ENCODE results near the gene RXFP2.

Gene RXFP2

DNA sequence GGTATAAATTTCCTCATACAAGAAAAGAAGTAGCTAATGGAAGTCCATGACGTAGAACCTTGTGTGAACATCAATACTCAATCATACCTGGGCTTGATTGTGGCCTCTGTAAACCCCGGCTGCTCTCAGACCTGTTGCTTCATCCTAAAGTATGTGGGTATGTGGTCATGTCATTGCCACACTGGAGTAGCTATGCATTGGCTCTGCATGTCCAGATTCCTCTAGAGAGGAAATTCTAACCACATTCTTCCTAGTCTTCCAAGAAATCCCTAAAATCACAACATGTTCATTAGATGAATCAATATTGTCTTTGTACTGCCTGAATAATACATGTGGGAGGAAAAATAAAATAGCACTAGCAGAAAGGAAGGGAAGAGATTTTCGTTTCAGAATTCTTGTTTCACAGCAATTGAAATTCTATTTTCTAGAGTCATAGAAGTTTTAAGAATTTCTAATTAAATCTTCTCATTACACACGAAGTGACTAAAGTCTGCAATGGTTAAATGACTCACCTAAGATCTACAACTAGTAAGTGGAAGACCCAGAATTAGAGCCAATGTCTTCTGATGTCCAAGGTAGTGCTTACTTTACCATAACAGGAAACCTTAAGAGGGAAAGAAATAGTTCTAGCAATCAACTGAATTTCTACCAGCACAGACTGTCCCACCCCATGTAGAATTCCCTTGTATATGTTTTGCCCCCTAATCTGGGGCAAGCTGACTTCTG is 28.0 kb downstream of the RXFP2 start:
- no peak for DNase-seq (ENCODE audit: low read depth in 2 of 2)

DNA sequence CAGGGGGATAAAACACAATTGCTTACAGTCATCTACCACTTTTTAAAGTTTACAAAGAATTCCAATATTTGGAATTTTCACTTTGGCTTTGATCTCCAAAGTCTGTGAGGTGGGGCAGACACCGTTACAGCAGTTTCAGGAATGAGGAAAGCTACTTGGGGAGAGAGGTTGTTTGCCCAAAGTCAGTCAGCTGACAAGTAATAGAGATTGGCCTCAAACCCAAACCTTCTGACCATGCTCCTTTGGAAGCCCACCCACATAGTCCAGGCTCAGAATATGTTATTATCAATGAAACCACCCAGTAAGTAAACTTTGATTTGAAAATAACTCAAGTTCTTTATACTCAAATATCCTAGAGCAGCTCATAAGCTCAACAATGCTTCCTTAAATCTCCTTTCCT is 29.0 kb downstream of the RXFP2 start:
- no peak for DNase-seq (ENCODE audit: low read depth in 2 of 2)

DNA sequence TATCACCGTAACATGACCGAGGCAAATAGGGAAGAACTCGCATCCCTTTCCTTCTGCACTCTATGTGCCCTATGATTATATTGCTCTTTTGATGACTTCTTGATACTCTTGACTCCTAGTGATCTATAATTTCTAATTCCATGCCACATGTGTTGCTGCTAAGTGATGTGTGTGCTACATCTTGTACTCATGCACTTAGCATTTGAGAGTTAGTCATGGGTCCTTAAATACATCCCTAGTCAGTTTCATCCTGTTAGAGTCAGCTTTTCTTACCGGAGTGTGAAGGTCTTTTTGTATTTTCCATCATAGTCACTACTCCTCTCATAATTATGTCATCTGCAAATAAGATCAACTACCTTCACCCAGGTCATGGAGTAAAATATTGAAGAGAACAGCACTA is 30.2 kb downstream of the RXFP2 start:
- DNase-seq (ENCODE audit: low read depth in 2 of 2): no peak

DNA sequence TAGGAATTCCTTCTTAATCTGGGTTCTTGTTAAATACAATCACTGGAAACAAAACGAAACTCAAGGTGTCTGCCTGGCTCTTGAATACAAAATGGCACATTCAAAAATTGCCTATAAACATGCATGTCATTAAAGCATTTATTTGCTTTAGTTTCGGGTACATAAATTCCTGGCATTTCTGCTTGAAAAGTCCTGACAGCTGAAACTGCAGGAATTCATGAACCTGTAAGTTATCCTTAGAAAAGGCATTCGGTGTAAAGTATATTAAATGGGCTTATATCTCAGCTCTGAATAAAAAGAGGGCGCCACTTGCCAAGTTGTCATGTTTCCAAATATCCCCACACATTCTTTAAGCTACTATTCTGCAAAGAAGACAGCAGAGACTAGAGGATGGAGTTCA is 32.9 kb downstream of the RXFP2 start:
- no peak for DNase-seq (ENCODE audit: low read depth in 2 of 2)

DNA sequence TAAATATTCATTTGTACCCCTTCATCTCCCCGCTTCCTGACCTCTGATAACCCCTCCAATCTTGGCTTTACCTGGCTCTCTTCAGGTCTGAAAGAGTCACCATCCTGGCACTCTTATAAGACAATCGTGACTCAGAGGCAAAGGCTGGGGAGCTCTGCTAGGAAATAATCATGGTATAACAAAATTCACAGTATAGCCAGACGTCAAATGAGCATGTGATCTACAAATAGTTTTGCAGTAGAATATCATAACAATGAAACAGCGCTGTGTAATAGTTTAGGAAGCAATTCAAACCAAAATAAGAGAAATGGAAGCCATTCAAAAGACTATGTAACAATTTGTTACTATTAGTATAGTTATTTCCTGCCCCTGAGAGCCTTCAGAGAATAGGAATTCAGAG is 34.2 kb downstream of the RXFP2 start:
- no peak for DNase-seq (ENCODE audit: low read depth in 2 of 2)

DNA sequence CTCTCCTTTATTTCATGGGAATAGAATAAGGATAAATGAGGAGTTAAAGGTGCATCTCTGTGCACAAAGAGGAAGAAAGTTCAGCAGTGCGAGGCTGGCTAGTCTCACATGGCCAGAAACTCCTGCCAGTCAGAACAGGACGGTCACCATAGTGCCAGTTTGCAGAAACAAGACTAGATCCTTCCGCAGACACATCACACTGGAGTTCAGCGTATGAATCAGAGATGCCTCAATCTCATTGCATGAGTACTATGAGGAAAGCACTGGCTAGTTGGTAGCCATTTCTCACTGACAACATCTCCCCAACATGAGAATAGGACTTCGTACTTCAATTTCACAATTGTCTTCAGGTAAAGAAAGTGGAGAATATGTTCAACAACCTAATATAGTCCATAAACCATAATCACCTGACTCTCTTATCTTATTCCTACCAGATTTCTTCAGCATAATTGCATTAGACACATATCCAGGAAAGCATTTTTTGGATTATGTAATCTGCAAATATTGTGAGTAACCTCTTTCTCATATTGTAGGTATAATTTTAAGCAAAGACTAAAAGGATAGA is 34.9 kb downstream of the RXFP2 start:
- no peak for DNase-seq (ENCODE audit: low read depth in 2 of 2)

DNA sequence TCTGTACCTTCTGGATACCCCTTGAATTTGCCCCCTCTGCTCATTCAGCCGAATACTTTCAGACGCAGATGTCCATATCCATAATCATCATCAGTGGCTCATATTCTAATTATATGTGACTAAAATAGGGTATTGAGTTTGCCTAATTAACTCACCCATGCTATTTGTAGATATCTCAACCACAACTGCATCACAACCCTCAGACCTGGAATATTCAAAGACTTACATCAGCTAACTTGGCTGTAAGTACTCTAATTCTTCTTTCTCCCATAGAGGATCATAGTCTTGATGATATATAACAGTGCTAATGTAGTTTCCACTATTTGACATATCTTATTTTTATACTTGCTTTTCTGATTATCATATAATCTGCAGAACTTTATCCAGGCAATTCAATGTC is 35.8 kb downstream of the RXFP2 start:
- DNase-seq (ENCODE audit: low read depth in 2 of 2): no peak

DNA sequence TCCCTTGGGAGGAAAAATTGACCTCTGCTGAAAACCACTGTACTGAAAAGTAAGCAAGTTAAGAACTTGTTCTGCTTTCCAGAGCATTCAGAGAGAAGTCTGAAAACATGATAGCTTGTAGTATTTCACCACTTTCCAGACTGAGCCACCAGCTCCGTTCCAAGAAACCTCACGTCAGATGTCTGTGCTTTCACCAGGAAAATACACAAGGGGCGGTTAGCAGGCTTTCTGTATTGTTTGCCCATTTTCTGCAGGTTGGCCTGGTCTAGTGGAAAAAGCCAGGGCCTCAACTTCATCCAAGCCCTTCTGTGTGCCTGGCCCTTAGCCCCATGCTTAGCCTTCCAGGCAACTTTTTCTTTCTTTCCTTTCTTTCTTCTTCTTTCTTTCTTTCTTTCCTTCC is 36.4 kb downstream of the RXFP2 start:
- no peak for DNase-seq (ENCODE audit: low read depth in 2 of 2)

DNA sequence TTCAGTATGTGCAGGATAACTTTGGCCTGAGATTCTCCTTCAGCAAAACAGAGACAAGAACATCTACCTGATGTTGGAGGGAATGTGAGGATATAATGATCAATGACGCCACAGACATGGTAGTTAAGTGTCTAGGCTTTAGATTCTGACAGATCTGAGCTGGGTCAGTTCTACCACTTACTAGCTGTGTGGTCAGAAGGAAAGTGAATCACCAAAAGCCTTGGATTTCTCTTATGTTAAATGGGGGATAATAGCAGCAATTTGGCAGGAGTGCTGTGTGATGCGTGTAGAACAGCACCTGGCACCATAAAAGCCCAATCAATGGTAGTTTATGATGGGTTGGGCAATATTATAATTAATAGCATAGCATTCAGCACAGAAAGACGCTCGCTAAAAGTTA is 41.7 kb downstream of the RXFP2 start:
- DNase-seq (ENCODE audit: low read depth in 2 of 2): no peak

DNA sequence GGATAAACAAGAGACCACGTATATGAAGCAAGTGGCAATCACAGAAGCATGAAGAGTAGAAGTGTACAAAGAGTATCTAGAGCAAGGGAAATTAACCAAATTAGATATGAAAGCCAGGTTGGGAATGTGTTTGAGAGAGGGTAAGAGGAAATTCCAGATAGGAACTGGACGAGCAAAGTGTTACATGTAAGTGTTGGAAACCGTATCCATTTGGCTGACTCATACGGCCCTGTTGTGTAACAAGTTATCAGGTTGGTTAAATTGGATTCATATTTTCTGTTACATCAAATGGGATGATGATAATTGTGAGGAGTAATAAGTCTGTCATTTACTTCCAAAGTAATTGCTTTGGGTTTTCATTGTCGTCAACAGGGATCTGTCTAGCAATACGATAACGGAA is 46.7 kb downstream of the RXFP2 start:
- DNase-seq (ENCODE audit: low read depth in 2 of 2): no peak

DNA sequence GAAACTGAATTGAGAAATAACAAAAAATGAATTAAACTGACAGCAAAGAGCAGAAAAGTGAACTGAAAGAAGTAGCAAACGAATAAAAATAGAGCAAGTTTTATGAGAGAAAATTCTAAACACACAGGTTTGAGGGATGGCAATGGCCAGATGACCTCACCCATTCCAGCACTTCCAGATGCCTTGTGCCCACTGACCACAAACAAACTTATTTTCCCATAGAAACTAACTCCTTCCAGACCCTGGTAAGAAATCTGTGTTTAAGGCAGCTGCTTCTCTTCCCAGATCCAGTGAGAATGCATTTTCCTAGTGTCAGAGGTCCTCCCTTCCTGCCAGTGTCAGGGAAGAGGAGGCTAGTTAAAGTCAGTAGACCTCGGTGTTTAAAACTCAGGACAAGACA is 51.7 kb downstream of the RXFP2 start:
- DNase-seq (ENCODE audit: low read depth in 2 of 2): no peak

DNA sequence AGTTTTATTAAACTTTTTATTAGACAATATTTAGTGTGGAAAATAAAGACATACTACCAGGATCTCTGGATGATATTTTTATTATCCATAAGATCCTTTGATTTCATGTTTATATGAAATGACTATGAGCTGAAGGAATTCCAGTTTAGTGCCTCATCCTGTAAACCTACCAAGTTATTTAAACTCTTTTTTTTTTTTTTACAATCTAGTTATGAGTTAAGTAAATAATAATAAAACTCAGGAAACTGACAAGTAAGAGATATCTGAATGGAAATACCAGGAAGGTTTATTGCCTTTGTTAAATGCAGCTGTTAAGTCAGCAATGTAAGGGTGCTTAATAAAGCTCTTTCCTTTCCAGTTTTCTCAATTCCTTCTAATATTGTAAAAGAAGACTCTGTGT is 53.9 kb downstream of the RXFP2 start:
- no peak for DNase-seq (ENCODE audit: low read depth in 2 of 2)

DNA sequence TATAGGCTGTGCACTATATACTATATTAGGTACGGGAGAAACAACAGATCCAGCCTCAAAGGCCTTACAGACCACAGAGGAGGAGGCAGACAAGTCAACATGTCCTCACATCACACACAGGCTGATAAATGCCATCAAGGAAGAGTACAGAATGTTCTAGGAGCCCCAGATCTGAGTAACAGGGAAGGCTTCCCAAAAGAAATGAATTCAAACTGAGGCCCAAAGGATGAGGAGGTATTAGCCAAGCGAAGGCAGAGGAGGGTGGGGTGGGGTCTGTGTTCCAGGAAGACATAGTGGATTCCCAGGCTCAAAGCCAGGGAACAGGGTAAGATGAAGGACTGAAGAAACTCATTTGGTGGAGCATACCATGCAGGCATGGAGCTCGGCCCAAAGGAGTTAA is 55.1 kb downstream of the RXFP2 start:
- no peak for DNase-seq (ENCODE audit: low read depth in 2 of 2)

DNA sequence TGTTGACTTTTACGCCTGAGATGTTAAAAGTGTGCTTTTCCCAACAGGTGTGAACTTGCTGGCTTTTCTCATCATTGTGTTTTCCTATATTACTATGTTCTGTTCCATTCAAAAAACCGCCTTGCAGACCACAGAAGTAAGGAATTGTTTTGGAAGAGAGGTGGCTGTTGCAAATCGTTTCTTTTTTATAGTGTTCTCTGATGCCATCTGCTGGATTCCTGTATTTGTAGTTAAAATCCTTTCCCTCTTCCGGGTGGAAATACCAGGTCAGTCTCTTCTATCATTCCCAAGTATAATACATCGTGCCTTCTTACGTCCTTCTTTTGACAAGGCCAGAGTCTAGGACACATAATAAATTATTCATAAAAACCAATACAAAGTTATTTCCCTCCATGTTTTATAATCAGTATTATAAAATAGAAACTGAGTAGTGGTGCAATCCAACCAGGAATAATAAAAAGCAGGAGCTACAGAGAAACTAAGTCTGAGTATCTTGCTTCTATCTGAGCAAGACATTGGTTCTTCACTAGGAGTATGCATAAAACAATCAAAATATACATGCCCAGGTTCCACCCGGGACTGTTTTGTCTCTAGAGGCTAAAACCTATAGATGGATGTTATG is 57.9 kb downstream of the RXFP2 start:
- DNase-seq (ENCODE audit: low read depth in 2 of 2): no peak

DNA sequence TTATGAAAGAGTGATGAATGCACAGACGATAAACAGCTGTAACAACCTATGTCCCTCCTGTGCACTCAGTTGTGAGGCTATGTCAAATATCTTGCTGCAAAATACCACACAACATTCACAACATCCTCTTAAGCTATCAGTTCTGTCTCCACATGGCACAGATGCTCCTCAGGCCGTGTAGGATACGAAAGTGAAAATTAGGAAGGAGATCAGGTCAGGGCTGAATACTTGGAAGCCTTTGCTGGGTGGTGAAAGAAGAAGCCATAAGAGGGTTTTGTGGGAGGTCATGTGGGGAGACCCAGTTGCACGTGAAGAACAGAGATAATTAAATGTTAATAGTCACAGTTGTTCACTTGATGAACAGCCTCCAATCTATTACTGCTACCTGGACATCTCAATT is 58.9 kb downstream of the RXFP2 start:
- no peak for DNase-seq (ENCODE audit: low read depth in 2 of 2)

DNA sequence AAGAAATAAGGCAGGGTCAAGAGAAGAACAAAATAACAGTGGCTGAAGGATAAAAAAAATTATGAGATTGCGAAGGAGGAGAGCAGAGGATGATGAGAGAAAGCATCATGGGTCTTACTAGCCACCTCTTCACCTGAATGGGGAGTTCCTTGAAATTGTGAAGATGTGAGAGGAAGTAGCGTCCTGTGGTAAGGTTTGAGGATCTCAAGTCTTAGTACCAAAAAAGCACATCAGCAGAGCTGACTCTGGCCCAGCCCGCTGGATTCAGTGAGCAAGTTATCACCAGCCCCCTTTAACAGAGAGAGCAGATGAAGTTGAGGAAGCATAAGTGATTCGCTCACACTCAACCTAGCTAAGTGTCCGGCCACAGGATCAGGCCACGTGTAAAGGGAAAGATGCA is 61.8 kb downstream of the RXFP2 start:
- no peak for DNase-seq (ENCODE audit: low read depth in 2 of 2)

DNA sequence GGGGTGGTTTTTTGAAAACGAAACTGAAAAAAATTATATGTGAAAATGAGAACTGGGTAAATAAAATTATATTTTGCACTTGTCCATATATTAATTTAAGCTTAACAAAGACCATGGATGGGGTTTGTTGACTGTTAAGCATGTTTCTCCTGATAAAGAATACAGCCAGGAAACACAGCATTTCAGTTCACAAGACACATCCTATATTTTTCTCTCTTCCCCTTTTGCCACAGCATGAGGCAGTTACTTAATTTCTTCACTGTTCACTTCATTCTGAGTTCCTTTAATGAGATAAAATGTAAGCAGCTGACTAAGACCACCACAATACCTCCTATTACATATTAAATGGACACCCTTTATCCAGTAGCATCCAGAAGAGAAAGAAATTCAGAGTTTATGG is 64.0 kb downstream of the RXFP2 start:
- DNase-seq (ENCODE audit: low read depth in 2 of 2): no peak

DNA sequence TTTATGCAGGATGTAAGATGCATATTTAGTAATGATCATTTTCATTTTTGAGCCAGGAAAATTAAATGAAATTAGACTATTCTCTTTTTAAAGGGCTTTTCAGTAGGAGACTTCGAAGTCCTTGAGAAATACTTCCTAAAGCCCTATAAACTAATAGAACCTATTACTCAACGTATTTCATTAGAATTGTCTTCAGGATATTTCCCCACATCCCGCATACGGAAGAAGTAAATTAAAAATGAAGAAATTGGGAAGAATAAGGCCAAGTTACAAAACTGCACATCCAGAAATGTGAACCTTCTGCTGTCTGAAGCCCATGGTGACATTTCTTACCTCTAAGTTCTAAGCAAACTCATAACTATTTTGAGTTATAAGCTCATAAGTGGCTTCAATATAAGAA is 66.5 kb downstream of the RXFP2 start:
- no peak for DNase-seq (ENCODE audit: low read depth in 2 of 2)

DNA sequence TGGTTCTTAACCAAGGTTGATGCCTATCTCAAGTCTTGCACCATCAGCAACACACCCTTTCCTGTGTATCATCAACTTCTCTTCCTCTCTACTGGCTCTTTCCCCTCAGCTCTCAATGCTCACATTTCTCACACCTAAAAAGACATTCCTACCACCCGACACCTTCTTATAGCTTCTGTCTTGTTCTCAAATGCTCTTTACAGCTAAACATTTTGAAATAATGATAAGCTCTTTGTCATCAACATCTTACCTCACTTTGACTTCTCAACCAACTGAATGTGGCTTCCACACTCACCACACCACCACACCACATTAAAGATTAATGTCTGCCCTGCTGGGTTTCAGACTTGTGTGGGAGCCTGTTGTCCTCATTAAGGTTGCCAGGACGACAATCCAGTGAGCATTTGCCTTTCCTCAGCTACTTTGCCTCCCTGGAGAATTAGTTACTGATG is 67.8 kb downstream of the RXFP2 start:
- peak in 1 of 2 donors; percentile 4 for DNase-seq (ENCODE audit: low read depth in 2 of 2)

DNA sequence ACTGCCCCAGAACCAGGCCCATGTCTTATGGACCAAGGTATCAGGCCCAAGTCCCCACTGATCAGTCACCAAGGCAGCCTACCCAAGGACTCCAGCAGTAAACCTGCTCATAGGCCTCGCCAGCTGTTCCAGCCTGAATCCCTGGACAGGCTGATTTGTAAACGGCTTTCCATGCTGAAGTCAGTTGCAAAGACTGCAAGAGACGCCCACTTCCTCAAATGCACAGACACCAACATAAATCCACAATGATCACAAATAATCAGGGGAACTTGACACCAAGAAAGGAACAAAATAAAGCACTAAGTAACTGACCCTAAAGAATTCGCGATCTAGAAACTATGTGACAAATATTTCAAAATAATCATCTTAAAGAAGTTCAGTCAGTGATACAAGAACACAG is 75.2 kb downstream of the RXFP2 start:
- DNase-seq (ENCODE audit: low read depth in 2 of 2): no peak

DNA sequence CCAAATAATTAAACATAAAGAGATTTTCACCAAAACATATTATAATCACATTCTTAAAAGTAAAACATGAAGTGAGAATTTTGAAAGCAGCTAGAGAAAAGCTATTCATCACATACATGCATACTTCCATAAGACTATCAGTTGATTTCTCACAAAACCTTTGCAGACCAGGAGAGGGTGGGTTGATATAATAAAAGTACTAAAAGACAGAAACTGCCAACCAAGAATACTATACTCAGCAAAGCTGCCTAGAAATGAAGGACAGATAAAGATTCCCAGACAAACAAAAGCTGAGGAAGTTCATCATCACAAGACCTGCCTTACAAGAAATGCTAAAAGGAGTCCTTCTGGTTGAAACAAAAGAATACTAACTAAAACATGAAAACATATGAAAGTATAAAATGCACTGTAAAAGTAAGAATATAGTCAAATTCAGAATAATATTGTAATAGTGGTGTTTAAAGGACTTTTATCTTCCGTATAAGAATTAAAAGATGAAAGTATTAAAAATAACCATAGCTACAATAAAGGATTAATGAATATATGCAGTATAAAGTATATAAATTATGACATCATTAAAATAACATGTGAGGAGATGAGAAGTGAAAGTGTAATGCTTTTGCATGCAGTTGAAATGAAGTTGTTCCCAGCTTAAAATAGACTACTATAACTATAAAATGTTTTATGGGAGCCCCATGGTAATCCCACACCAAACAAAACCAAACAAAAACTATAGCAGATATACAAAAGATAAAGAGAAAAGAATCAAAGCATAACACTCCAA is 76.2 kb downstream of the RXFP2 start:
- DNase-seq (ENCODE audit: low read depth in 2 of 2): no peak

DNA sequence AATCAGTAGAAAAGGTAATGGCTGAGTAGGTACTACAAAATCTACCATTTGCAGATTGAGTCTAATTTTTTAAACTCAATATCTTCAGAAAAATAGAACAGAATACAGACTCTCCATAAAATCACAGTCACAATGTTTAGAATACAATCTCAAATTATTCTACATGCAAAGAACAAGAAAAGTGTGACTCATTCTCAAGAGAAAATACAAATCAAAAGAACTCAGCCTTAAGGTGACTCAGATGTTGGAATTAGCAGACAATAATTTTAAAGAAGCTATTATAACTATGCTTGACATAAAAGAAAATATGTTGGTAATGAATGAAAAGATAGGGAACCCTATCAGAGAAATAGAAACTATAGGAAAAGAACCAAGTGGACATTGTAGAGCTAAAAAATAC is 78.9 kb downstream of the RXFP2 start:
- DNase-seq (ENCODE audit: low read depth in 2 of 2): no peak

Data from stimulated activated CD8-positive, alpha-beta memory T cell treated with anti-CD3 and anti-CD28 coated beads, Interleukin-15, amount 100 ng/mL, for 4 hours (primary cell).